CD4-positive, alpha-beta T cell (primary cell): ENCODE data around the gene AUTS2. TPM values are rescaled to one million over a fixed set of nuclear protein-coding genes. Genes with fewer than 3 reads are reported as not detected.

Source experiments
- ATAC-seq: fragments of 200-7000 bp; cut with Tn5 transposase; one replicate; pipeline ENCODE4 v1.10.0; 2022; ENCODE audit warnings: mild to moderate bottlenecking; ENCODE audit not compliant: poor library complexity
- CTCF ChIA-PET: fragments of 350-600 bp; sonication (Branson Sonifier 250); formaldehyde crosslinking; loops from one replicate; lab custom pipeline; 2021; ENCODE audit warnings: antibody characterized with exemption, inconsistent platforms; lab: Charles Lee
- POLR2A ChIA-PET: fragments of 350-600 bp; sonication (Branson Sonifier 250); formaldehyde crosslinking; loops from one replicate; lab custom pipeline; 2021; ENCODE audit warnings: antibody characterized with exemption, inconsistent platforms; lab: Charles Lee
- DNase-seq, 14 experiments: peaks; one replicate each; pipeline ENCODE4 v3.0.0-alpha.2; 2013 to 2020; ENCODE audit warnings: mixed read lengths in 2 of 14
- H3K27ac ChIP-seq, 2 donors: one replicate each; pipeline versions ENCODE4 v1.5.1 to v1.7.0; 2013; ENCODE audit warnings: low read length in 2 of 2, low read depth in 1 of 2, mild to moderate bottlenecking in 1 of 2
- H3K27me3 ChIP-seq, 2 experiments: 1 replicate in 1 of 2; 2 replicates in 1 of 2; pipeline versions ENCODE4 v1.6.1 to v1.7.0; 2013; ENCODE audit warnings: low read length in 2 of 2, control low read depth in 1 of 2, mild to moderate bottlenecking in 1 of 2, moderate library complexity in 1 of 2; ENCODE audit not compliant: insufficient read depth in 2 of 2, control insufficient read depth in 1 of 2
- H3K36me3 ChIP-seq: one replicate; pipeline ENCODE4 v1.6.1; 2013; ENCODE audit warnings: low read length, control low read depth; ENCODE audit not compliant: insufficient read depth
- H3K4me1 ChIP-seq: one replicate; pipeline ENCODE4 v1.6.1; 2013; ENCODE audit warnings: low read length, control low read depth; ENCODE audit not compliant: insufficient read depth
- H3K4me3 ChIP-seq: one replicate; pipeline ENCODE4 v1.5.1; 2013; ENCODE audit warnings: mild to moderate bottlenecking, low read length, moderate library complexity
- H3K9me3 ChIP-seq, 2 experiments: 1 replicate in 1 of 2; 2 replicates in 1 of 2; pipeline versions ENCODE4 v1.6.1 to v1.7.0; 2013; ENCODE audit warnings: low read length in 2 of 2, mild to moderate bottlenecking in 2 of 2, control low read depth in 1 of 2, moderate library complexity in 1 of 2; ENCODE audit not compliant: control insufficient read depth in 1 of 2, insufficient read depth in 1 of 2
- H3K27ac Mint-ChIP-seq: one replicate; pipeline ENCODE4 v1.8.0; 2020; ENCODE audit warnings: mixed read lengths
- H3K27me3 Mint-ChIP-seq: one replicate; pipeline ENCODE4 v1.8.0; 2021; ENCODE audit warnings: mixed read lengths
- H3K36me3 Mint-ChIP-seq: one replicate; pipeline ENCODE4 v1.8.0; 2021; ENCODE audit warnings: low read depth, mixed read lengths
- H3K4me1 Mint-ChIP-seq: one replicate; pipeline ENCODE4 v1.8.0; 2021; ENCODE audit warnings: low read depth, mixed read lengths
- H3K4me3 Mint-ChIP-seq: one replicate; pipeline ENCODE4 v1.8.0; 2020; ENCODE audit warnings: mild to moderate bottlenecking, mixed read lengths
- H3K9me3 Mint-ChIP-seq: one replicate; pipeline ENCODE4 v1.8.0; 2020; ENCODE audit warnings: mixed read lengths
- CTCF ChIP-seq: fragments of 200-600 bp; IDR thresholded peaks from one replicate; pipeline ENCODE4 v1.8.0; 2022; ENCODE audit warnings: antibody characterized with exemption, mild to moderate bottlenecking
- intact Hi-C, 2 experiments: fragments of 100-400 bp; cut with DNase I in 1 of 2; cut with micrococcal nuclease in 1 of 2; formaldehyde crosslinking; loops; one replicate each; pipeline versions ENCODE4 v1.15.1 to v1.9.0; 2023 to 2025; cut with DNase I, micrococcal nuclease
- total RNA-seq, 174 experiments: library from RNA in 2 of 174; stranded (reverse) in 2 of 174; gene quantifications; one replicate each; pipeline ENCODE4 v1.2.3 and lab custom pipeline; 2021 to 2026

AUTS2 gene
- total RNA-seq, 2 experiments from 2014 or later, result 43.6 to 47.6 TPM

GRCh38 chr7:70781922-70782311 is 1183.6 kb downstream of the AUTS2 start:
- no peak for TF ChIP-seq CTCF
- Histone ChIP-seq H3K27ac (no peak overlapping the region), H3K27me3 (no peaks in the 10 kb centered on the region), H3K4me1 (peaks cover 40% of the 10 kb centered on the region), H3K36me3 (peaks cover 21% of the 10 kb centered on the region), H3K4me3 (no peak overlapping the region), H3K9me3 (no peaks in the 10 kb centered on the region)
- no peak for ATAC-seq
- intact Hi-C loops, result no loop called here
- Mint-ChIP-seq H3K36me3 (peaks cover 20% of the 10 kb centered on the region), H3K27ac (no peak overlapping the region), H3K4me1 (peaks cover 40% of the 10 kb centered on the region), H3K4me3 (no peak overlapping the region), H3K9me3 (no peaks in the 10 kb centered on the region), H3K27me3 (no peaks in the 10 kb centered on the region)
- POLR2A ChIA-PET, result no interaction called here
- CTCF ChIA-PET, result no interaction called here
- no peak for DNase-seq

DNA sequence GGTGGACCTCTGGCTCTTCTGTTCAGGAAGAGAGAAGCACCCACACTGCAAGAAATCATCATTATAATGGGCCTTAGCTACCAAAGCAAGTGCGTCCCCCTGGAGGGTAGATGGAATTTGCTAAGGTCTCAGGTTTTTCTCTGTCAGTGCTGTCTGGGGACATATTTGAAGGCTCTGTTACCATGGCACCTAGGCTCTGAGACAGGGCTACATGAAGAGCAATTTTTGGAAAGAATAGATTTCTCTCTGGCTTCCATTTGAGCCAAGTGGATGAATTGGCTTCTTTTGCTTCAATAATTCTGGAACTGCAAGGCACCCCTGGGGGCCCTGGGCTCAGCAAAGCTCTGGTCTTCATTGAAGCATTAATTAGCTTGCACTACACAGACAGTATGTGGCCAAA is 1184.5 kb downstream of the AUTS2 start:
- Mint-ChIP-seq H3K4me3 (no peak overlapping the region), H3K9me3 (no peaks in the 10 kb centered on the region), H3K36me3 (peaks cover 26% of the 10 kb centered on the region), H3K27me3 (no peaks in the 10 kb centered on the region), H3K27ac (no peak overlapping the region), H3K4me1 (peaks cover 42% of the 10 kb centered on the region)
- Histone ChIP-seq H3K4me1 (peaks cover 39% of the 10 kb centered on the region), H3K27ac (no peak overlapping the region), H3K9me3 (peaks cover 0 to 5% of the 10 kb centered on the region in 2 experiments), H3K27me3 (no peaks in the 10 kb centered on the region), H3K4me3 (no peak overlapping the region), H3K36me3 (peaks cover 21% of the 10 kb centered on the region)
- ATAC-seq (no peak), DNase-seq (no peak)
- POLR2A ChIA-PET, result no interaction called here
- no peak for TF ChIP-seq CTCF
- CTCF ChIA-PET, result no interaction called here
- intact Hi-C loops, result no loop called here

GRCh38 chr7:70785427-70785826 is 1187.2 kb downstream of the AUTS2 start:
- H3K27ac Mint-ChIP-seq, result no peak overlapping the region
- ATAC-seq (no peak), DNase-seq (no peak)
- no peak overlapping the region for H3K4me3 Mint-ChIP-seq
- Histone ChIP-seq H3K4me1 (peaks cover 46% of the 10 kb centered on the region), H3K36me3 (peaks cover 21% of the 10 kb centered on the region), H3K27me3 (no peaks in the 10 kb centered on the region), H3K9me3 (peaks cover 0 to 14% of the 10 kb centered on the region in 2 experiments), H3K27ac (peak overlapping the region in 1 of 2 donors; percentile 72), H3K4me3 (no peak overlapping the region)
- H3K9me3 Mint-ChIP-seq, result no peaks in the 10 kb centered on the region
- ChIA-PET CTCF (no interaction called here), POLR2A (no interaction called here)
- H3K4me1 Mint-ChIP-seq, result peaks cover 37% of the 10 kb centered on the region
- H3K27me3 Mint-ChIP-seq, result no peaks in the 10 kb centered on the region
- peaks cover 27% of the 10 kb centered on the region for H3K36me3 Mint-ChIP-seq
- TF ChIP-seq CTCF, result no peak
- intact Hi-C loops, result no loop called here
